HEK293 (cell line): ENCODE measurements around the gene KSR1.

Experiments used
- GLIS2 ChIP-seq: fragments of 450-650 bp; formaldehyde crosslinking; IDR thresholded peaks from 2 replicates; pipeline ENCODE4 v1.5.1; 2016; ENCODE audit warnings: missing biosample characterization, missing genetic modification characterization
- YY1 ChIP-seq: fragments of 450-650 bp; formaldehyde crosslinking; IDR thresholded peaks from 2 replicates; pipeline ENCODE4 v1.5.1; 2018; ENCODE audit warnings: missing biosample characterization, missing genetic modification characterization
- ZNF121 ChIP-seq: fragments of 450-650 bp; formaldehyde crosslinking; IDR thresholded peaks from 2 replicates; pipeline ENCODE4 v1.5.1; 2016; ENCODE audit warnings: missing biosample characterization, missing genetic modification characterization
- ZNF24 ChIP-seq: fragments of 450-650 bp; formaldehyde crosslinking; IDR thresholded peaks from 2 replicates; pipeline ENCODE4 v1.5.1; 2016; ENCODE audit warnings: missing biosample characterization, missing genetic modification characterization
- ZNF404 ChIP-seq: fragments of 450-650 bp; formaldehyde crosslinking; IDR thresholded peaks from 2 replicates; pipeline ENCODE4 v1.5.1; 2017; ENCODE audit warnings: missing biosample characterization, missing genetic modification characterization
- ZNF433 ChIP-seq: fragments of 450-650 bp; formaldehyde crosslinking; IDR thresholded peaks from 2 replicates; pipeline ENCODE4 v1.5.1; 2016; ENCODE audit warnings: missing biosample characterization, missing genetic modification characterization, low read depth
- ZNF529 ChIP-seq: fragments of 450-650 bp; formaldehyde crosslinking; IDR thresholded peaks from 2 replicates; pipeline ENCODE4 v1.5.1; 2017; ENCODE audit warnings: missing genetic modification characterization, missing biosample characterization; ENCODE audit not compliant: insufficient replicate concordance
- ZNF549 ChIP-seq: fragments of 450-650 bp; IDR thresholded peaks from 2 replicates; pipeline ENCODE4 v1.5.1; 2018; ENCODE audit warnings: missing biosample characterization, missing genetic modification characterization, mild to moderate bottlenecking, inconsistent platforms, moderate library complexity
- ZSCAN30 ChIP-seq: fragments of 450-650 bp; IDR thresholded peaks from 2 replicates; pipeline ENCODE4 v1.5.1; 2018; ENCODE audit warnings: missing biosample characterization, mild to moderate bottlenecking, missing genetic modification characterization, moderate library complexity
- TF ChIP-seq, protein P1 (sequence below): fragments of 450-650 bp; formaldehyde crosslinking; IDR thresholded peaks from 2 replicates; pipeline ENCODE4 v1.5.1; 2016; ENCODE audit warnings: missing biosample characterization, missing genetic modification characterization

- TF ChIP-seq ZNF404 (tag by site-specific recombination) (no peak), ZNF24 (tag by site-specific recombination) (no peak), ZNF529 (no peak), ZNF549 (tag by site-specific recombination) (no peak), ZSCAN30 (tag by site-specific recombination) (no peak), YY1 (tag by site-specific recombination) (no peak), ZNF433 (tag by site-specific recombination) (no peak), ZNF121 (tag by site-specific recombination) (no peak), GLIS2 (no peak)
- TF ChIP-seq, protein P1, sequence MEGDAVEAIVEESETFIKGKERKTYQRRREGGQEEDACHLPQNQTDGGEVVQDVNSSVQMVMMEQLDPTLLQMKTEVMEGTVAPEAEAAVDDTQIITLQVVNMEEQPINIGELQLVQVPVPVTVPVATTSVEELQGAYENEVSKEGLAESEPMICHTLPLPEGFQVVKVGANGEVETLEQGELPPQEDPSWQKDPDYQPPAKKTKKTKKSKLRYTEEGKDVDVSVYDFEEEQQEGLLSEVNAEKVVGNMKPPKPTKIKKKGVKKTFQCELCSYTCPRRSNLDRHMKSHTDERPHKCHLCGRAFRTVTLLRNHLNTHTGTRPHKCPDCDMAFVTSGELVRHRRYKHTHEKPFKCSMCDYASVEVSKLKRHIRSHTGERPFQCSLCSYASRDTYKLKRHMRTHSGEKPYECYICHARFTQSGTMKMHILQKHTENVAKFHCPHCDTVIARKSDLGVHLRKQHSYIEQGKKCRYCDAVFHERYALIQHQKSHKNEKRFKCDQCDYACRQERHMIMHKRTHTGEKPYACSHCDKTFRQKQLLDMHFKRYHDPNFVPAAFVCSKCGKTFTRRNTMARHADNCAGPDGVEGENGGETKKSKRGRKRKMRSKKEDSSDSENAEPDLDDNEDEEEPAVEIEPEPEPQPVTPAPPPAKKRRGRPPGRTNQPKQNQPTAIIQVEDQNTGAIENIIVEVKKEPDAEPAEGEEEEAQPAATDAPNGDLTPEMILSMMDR (tag by site-specific recombination), result no peak
Measured at GRCh38 chr17:27478901-27479538, 22.8 kb downstream of the KSR1 start.
